HepG2 (cell line): ENCODE data around the gene BCL2L11. TPM values are rescaled to one million over a fixed set of nuclear protein-coding genes. Genes with fewer than 3 reads are reported as not detected.

Source experiments
- GZF1 ChIP-seq: sonication (generic); formaldehyde crosslinking; IDR thresholded peaks from 2 replicates; pipeline ENCODE4 v1.5.1; 2020; ENCODE audit warnings: mild to moderate bottlenecking, missing genetic modification reagents
- MAZ ChIP-seq, 2 experiments: sonication (generic) in 1 of 2; formaldehyde crosslinking in 1 of 2; IDR thresholded peaks; 2 replicates each; pipeline versions ENCODE4 v1.5.0 to v1.6.1; 2012 to 2020; ENCODE audit warnings: low read depth in 2 of 2, mild to moderate bottlenecking in 2 of 2, borderline replicate concordance in 1 of 2, improper control_type of control experiment in 1 of 2, low read length in 1 of 2, missing genetic modification reagents in 1 of 2, moderate library complexity in 1 of 2
- NCOA2 ChIP-seq: sonication (generic); formaldehyde crosslinking; IDR thresholded peaks from 2 replicates; pipeline ENCODE4 v1.8.0; 2022; ENCODE audit warnings: inconsistent platforms
- NR2F1 ChIP-seq, 2 experiments: fragments of 450-650 bp in 1 of 2; formaldehyde crosslinking in 1 of 2; IDR thresholded peaks; 2 replicates each; pipeline versions ENCODE4 v1.5.0 to v1.6.1; 2016 to 2020; ENCODE audit warnings: mild to moderate bottlenecking in 1 of 2, missing compliant biosample characterization in 1 of 2, missing genetic modification reagents in 1 of 2, moderate library complexity in 1 of 2
- SATB2 ChIP-seq: sonication (generic); formaldehyde crosslinking; IDR thresholded peaks from 2 replicates; pipeline ENCODE4 v1.5.0; 2020; ENCODE audit warnings: missing genetic modification reagents
- TAF15 ChIP-seq: fragments of 200-400 bp; formaldehyde crosslinking; IDR thresholded peaks from one replicate; pipeline ENCODE4 v1.6.1; 2018; ENCODE audit warnings: mild to moderate bottlenecking, low read depth, low read length; ENCODE audit not compliant: poor library complexity, severe bottlenecking
- TBX3 ChIP-seq: fragments of 450-650 bp; IDR thresholded peaks from 2 replicates; pipeline ENCODE4 v1.6.1; 2017; ENCODE audit warnings: antibody characterized with exemption, mild to moderate bottlenecking, inconsistent platforms, borderline replicate concordance
- THAP8 ChIP-seq: sonication (generic); formaldehyde crosslinking; IDR thresholded peaks from 2 replicates; pipeline ENCODE4 v1.5.1; 2020; ENCODE audit warnings: missing genetic modification reagents, mild to moderate bottlenecking, borderline replicate concordance
- TIGD3 ChIP-seq: sonication (generic); formaldehyde crosslinking; IDR thresholded peaks from 2 replicates; pipeline ENCODE4 v1.5.1; 2020; ENCODE audit warnings: mild to moderate bottlenecking, missing genetic modification reagents, borderline replicate concordance
- ZNF180 ChIP-seq: sonication (generic); formaldehyde crosslinking; IDR thresholded peaks from 2 replicates; pipeline ENCODE4 v1.4.0; 2020; ENCODE audit warnings: low read depth, missing genetic modification reagents, borderline replicate concordance
- ZNF660 ChIP-seq: sonication (generic); formaldehyde crosslinking; IDR thresholded peaks from 2 replicates; pipeline ENCODE4 v1.5.1; 2020; ENCODE audit warnings: mild to moderate bottlenecking, low read depth, missing genetic modification reagents, borderline replicate concordance
- polyA plus RNA-seq, 8 experiments: library from polyadenylated mRNA; depleted of rRNA in 3 of 8; stranded (reverse) in 7 of 8; unstranded in 1 of 8; fragments of >200 nt; fragmentation: Illumina TruSeq in 4 of 8; extraction: Trizol in 4 of 8; gene quantifications; 2 replicates each; pipeline versions ENCODE4 v1.2.1 to v1.2.3, GENCODE V29; 2011 to 2016; ENCODE audit warnings: low read depth in 4 of 8, missing spikeins in 1 of 8, mixed read lengths in 1 of 8; ENCODE audit not compliant: insufficient read depth in 1 of 8
- total RNA-seq, 5 experiments: library from RNA; depleted of rRNA; stranded (reverse); fragments of >200 nt; fragmentation: Illumina TruSeq; extraction: Trizol; gene quantifications; 2 replicates each; pipeline ENCODE4 v1.2.3, GENCODE V29; 2016; ENCODE audit warnings: low read depth in 1 of 5
- TF ChIP-seq, protein P1 (sequence below): sonication (generic); formaldehyde crosslinking; IDR thresholded peaks from 2 replicates; pipeline ENCODE4; 2020; ENCODE audit warnings: missing genetic modification reagents, mild to moderate bottlenecking, borderline replicate concordance
- TF ChIP-seq, protein P2 (sequence below): sonication (generic); formaldehyde crosslinking; IDR thresholded peaks from one replicate; pipeline ENCODE4 v1.5.1; 2020; ENCODE audit warnings: mild to moderate bottlenecking, missing genetic modification reagents; ENCODE audit errors: not compliant biosample characterization

The BCL2L11 gene
- total and polyA plus RNA-seq, 2 of the 13 experiments (the other 11 are each of a cell fraction or from before 2014, with no cell fraction given), result 6.1 to 9.7 TPM

GRCh38 chr2:111121828-111122630 lies 1.3 kb downstream of the BCL2L11 start (continued):
- TF ChIP-seq, protein P1, sequence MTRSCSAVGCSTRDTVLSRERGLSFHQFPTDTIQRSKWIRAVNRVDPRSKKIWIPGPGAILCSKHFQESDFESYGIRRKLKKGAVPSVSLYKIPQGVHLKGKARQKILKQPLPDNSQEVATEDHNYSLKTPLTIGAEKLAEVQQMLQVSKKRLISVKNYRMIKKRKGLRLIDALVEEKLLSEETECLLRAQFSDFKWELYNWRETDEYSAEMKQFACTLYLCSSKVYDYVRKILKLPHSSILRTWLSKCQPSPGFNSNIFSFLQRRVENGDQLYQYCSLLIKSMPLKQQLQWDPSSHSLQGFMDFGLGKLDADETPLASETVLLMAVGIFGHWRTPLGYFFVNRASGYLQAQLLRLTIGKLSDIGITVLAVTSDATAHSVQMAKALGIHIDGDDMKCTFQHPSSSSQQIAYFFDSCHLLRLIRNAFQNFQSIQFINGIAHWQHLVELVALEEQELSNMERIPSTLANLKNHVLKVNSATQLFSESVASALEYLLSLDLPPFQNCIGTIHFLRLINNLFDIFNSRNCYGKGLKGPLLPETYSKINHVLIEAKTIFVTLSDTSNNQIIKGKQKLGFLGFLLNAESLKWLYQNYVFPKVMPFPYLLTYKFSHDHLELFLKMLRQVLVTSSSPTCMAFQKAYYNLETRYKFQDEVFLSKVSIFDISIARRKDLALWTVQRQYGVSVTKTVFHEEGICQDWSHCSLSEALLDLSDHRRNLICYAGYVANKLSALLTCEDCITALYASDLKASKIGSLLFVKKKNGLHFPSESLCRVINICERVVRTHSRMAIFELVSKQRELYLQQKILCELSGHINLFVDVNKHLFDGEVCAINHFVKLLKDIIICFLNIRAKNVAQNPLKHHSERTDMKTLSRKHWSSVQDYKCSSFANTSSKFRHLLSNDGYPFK (CRISPR knock-in tag), result 0 out of 2 replicates have a peak, but pooled peaks have one; percentile 40
- TF ChIP-seq ZNF660 (CRISPR knock-in tag) (peak; percentile 88; the same call in 1 of the 2 replicates), GZF1 (CRISPR knock-in tag) (peak; percentile 63; the same call in 1 of the 2 replicates), TAF15 (no peak), NCOA2 (peak; percentile 14; the same call in 1 of the 2 replicates), ZNF180 (CRISPR knock-in tag) (no peak), MAZ (IDR thresholded peaks at IDR 0.05; ENCODE audit: borderline replicate concordance, low read depth, low read length) (peak; percentile 32), MAZ (CRISPR knock-in tag; IDR thresholded peaks at IDR 0.05; ENCODE audit: low read depth) (no peak), THAP8 (CRISPR knock-in tag) (no peak; the same call in 1 of the 2 replicates), NR2F1 (CRISPR knock-in tag; IDR thresholded peaks at IDR 0.05) (peak in 1 of 2 experiments; percentile 12; a peak in 1 of 4 replicates), TIGD3 (no peak), SATB2 (no peak; the same call in none of the 2 replicates), TBX3 (peak; percentile 19; the same call in 1 of the 2 replicates)
- TF ChIP-seq, protein P2, sequence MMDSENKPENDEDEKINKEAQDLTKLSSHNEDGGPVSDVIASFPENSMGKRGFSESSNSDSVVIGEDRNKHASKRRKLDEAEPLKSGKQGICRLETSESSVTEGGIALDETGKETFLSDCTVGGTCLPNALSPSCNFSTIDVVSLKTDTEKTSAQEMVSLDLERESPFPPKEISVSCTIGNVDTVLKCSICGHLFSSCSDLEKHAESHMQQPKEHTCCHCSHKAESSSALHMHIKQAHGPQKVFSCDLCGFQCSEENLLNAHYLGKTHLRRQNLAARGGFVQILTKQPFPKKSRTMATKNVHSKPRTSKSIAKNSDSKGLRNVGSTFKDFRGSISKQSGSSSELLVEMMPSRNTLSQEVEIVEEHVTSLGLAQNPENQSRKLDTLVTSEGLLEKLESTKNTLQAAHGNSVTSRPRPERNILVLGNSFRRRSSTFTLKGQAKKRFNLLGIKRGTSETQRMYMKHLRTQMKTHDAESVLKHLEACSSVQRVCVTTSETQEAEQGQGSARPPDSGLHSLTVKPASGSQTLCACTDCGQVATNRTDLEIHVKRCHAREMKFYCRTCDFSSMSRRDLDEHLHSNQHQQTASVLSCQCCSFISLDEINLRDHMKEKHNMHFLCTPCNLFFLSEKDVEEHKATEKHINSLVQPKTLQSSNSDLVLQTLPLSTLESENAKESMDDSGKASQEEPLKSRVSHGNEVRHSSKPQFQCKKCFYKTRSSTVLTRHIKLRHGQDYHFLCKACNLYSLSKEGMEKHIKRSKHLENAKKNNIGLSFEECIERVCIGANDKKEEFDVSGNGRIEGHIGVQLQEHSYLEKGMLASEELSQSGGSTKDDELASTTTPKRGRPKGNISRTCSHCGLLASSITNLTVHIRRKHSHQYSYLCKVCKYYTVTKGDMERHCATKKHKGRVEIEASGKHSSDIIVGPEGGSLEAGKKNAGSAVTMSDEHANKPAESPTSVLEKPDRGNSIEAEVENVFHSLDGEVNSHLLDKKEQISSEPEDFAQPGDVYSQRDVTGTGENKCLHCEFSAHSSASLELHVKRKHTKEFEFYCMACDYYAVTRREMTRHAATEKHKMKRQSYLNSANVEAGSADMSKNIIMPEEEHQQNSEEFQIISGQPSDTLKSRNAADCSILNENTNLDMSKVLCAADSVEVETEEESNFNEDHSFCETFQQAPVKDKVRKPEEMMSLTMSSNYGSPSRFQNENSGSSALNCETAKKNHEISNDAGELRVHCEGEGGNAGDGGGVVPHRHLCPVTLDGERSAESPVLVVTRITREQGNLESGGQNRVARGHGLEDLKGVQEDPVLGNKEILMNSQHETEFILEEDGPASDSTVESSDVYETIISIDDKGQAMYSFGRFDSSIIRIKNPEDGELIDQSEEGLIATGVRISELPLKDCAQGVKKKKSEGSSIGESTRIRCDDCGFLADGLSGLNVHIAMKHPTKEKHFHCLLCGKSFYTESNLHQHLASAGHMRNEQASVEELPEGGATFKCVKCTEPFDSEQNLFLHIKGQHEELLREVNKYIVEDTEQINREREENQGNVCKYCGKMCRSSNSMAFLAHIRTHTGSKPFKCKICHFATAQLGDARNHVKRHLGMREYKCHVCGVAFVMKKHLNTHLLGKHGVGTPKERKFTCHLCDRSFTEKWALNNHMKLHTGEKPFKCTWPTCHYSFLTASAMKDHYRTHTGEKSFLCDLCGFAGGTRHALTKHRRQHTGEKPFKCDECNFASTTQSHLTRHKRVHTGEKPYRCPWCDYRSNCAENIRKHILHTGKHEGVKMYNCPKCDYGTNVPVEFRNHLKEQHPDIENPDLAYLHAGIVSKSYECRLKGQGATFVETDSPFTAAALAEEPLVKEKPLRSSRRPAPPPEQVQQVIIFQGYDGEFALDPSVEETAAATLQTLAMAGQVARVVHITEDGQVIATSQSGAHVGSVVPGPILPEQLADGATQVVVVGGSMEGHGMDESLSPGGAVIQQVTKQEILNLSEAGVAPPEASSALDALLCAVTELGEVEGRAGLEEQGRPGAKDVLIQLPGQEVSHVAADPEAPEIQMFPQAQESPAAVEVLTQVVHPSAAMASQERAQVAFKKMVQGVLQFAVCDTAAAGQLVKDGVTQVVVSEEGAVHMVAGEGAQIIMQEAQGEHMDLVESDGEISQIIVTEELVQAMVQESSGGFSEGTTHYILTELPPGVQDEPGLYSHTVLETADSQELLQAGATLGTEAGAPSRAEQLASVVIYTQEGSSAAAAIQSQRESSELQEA (CRISPR knock-in tag), result peak; percentile 53
